Stimulated activated CD8-positive, alpha-beta memory T cell treated with anti-CD3 and anti-CD28 coated beads, Interleukin-4, amount 100 ng/mL, for 4 hours (primary cell): ENCODE measurements around the gene TENT4B.
"Not testable (repeated sequence)": the region's sequence is repeated elsewhere in the genome, so short reads cannot be mapped to it uniquely, and the experiment has no call there.

ENCODE experiments used
- DNase-seq, 2 donors: peaks; one replicate each; pipeline ENCODE4 v3.0.0-alpha.2; 2020; ENCODE audit warnings: low read depth in 2 of 2, low spot score in 1 of 2

The TENT4B gene

DNA sequence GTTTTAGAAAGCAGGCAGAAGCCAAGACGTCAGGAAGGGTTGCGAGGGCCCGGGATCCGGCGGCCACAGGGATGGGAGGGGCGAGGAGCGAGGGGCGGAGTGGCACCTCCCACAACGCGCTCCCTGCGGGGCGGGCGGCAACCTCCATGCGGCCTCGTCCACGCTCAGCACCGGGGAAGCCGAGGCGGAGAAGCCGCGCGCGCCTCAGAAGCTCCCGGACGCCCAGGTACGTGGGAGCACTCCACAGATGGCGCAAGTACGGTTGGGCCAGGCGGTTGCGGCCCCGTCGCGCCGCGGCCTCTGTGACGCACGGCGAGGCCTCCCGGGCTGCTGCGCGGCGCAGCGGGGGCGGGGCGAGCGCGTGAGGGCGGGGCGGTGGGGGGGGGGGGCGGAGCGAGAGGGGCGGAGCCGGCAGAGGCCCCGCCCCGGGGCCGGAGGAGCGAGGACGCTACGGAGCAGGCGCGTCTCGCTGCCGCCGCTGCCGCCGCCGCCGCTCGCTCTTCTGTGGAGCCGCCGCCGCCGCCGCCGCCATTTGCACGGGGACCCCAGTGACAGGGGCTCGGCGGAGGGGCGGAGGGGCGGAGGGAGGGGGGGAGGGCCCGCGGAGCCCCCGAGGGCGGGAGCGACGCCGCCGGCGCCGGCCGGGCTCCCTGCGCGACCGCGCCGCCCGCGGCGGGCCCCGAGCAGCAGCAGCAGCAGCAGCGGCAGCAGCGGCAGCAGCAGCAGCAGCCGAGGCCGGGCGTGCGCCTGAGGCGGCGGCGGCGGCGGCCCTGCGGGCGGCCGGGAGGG is at the start of gene TENT4B:
TSS of gene TENT4B (plus strand) at position 500 of the 789 bp plus-strand sequence. CDS start 316 bp downstream, outside the sequence.
- peak; percentile 67 to 76 for DNase-seq

GRCh38 chr16:50103764-50104163 is 49.3 kb upstream of the TENT4B start:
- DNase-seq = no peak

DNA sequence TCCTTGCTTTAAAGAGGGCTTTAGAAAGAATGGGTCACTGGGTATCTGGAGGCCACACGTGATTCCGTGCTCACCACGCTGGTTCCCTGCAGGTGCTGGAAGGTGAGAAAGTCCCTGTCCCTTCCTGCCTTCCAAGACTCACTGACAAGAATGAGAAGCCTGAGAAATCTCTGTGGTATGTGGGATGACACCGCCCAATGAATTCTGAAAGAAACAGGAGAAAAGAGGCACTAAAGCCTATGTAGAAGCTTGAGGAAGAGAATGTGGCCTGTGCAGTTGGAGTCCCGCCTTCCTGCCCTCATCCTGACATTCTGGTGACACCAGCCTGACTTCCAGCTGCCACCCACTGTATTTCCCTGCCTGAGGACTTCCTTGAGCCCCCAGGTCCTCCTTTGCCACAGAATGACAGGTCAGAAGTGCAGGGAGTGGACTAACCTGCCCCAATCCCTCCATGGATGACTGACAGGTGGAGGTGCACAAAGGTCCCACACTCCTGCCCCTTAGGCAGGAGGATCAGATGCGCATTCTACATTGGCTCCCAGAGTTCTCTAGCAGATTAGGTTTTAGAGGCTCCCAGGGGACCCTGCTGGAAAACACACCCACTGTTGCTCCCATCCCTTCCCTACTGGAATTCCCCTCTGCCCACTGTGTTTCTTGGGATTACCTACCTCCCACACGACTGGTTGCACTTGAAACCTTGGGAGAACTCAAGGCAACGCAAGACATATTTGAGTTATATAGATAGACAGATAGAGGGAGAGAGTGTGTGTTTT is 38.6 kb upstream of the TENT4B start:
- DNase-seq = no peak

- DNase-seq = no peak
Observed at GRCh38 chr16:50120711-50121110, 32.4 kb upstream of the TENT4B start.

GRCh38 chr16:50121278-50121677 is 31.8 kb upstream of the TENT4B start:
- DNase-seq = no peak

DNA sequence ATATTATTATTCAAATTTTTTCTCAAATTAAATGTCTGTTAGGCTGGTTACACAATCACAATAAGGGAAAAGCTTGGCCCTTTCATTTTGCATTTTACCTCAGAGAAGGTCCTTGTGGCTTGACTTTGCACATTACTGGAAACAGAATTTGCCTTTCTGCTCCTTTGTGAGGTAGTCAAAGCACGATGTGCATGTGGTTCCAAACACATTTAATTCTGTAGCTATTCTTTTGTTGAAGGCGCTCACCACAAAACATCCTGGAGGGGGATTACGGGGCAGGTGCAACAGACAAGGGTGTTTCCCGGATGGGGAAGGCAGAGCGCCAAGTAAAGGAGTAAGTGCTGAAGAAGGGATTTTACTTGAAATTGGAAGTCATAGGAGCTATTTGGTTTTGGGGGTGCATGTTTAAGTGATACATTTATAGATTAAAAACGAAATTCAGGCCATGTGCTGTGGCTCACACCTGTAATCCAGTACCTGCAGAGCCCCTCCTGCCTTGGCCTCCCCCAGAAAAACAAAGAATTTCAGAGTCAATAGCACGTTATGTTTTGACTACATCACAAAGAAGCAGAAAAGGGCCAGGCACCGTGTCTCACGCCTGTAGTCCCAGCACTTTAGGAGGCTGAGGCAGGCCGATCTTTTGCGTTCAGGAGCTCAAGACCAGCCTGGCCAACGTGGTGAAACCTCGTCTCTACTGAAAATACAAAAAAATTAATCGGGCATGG is 31.2 kb upstream of the TENT4B start:
- no peak for DNase-seq

- DNase-seq = no peak
Observed at GRCh38 chr16:50123417-50123816, 29.7 kb upstream of the TENT4B start.

DNA sequence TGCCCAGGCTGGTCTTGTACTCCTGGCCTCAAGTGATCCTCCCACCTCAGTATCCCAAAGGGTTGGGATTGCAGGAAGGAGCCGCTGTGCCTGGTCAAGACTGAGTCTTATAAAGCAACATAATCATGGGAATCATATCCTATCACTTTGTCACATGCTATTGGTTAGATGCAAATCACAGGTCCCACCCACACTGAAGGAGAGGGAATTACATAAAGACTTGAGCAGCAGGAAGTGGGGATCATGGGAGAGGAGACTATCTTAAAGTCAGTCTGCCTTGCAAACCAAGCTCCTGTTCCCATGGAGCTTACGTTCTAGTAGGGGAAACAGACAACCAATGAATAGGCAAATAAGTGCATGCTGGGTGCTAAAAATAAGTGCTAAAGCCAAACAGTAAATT is 28.3 kb upstream of the TENT4B start:
- no peak for DNase-seq

- DNase-seq = no peak
Observed at GRCh38 chr16:50126183-50126582, 26.9 kb upstream of the TENT4B start.

GRCh38 chr16:50132571-50132970 is 20.5 kb upstream of the TENT4B start:
- DNase-seq = not testable (repeated sequence)

DNA sequence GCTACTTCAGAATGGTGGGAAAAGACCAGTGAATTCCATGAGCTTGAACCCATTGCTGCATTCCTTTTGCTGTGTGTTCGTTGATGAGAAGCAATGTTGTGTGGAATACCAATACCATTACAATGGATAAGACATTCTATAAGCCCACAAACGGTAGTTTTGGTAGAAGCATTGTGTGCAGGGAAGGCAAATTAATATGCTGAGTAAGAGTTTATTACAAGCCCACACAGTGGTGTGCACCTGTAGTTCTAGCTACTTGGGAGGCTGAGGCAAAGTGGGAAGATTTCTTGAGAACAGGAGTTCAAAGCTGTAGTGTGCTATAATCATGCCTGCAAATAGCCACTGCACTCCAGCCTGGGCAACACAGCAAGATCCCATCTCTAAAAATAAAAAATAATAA is 19.9 kb upstream of the TENT4B start:
- DNase-seq = no peak

DNA sequence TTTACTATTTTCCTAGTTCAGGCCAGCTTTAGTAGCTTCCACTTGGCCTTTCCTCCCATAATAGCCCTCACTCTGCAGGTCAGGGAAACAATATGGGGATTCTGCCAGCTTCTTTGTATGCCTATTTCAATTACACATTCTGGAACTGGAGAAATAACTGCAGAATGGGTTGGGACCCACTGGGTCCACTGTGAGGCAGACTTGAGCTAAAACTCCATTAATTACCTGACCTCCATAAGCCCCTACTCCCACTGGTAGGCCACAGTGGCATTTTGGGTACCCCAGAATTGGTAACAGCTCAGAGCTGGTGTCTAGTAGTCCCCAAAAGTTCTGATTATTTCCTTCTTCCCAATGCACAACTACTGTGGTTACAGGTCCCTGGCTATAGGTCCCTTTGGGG is 16.7 kb upstream of the TENT4B start:
- no peak for DNase-seq

- DNase-seq = no peak
Observed at GRCh38 chr16:50137268-50137667, 15.8 kb upstream of the TENT4B start.

DNA sequence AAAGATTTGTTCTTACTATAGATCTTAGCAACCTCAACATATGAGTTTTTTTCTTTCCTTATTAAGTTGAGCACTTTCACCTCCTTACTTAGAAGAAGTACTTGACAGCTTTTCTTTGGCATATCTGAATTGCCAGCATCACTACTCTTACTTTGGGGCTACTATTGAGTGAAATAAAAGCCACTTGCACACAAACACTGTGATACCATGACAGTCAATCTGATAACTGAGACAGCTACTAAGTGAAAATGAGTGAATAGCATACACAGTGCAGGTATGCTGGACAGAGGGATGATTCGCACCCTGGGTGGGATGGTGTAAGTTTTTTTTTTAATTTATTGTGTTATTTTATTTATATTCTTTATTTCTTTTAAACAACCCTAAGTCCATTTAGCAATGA is 13.5 kb upstream of the TENT4B start:
- no peak for DNase-seq

- DNase-seq = no peak
Observed at GRCh38 chr16:50144211-50144610, 8.9 kb upstream of the TENT4B start.

GRCh38 chr16:50146479-50147435 is 6.3 kb upstream of the TENT4B start:
- no peak for DNase-seq

GRCh38 chr16:50151322-50151721 is 1.8 kb upstream of the TENT4B start:
- DNase-seq = no peak

GRCh38 chr16:50151756-50152155 is 1.4 kb upstream of the TENT4B start:
- no peak for DNase-seq

- DNase-seq = peak; percentile 37 to 43
Observed at GRCh38 chr16:50152351-50152806, 727 bp upstream of the TENT4B start.

GRCh38 chr16:50153596-50154419 is 702 bp downstream of the TENT4B start:
- no peak for DNase-seq
